PC-9 (cell line): ENCODE measurements around the gene NT5C1A. TPM values are rescaled to one million over a fixed set of nuclear protein-coding genes. Genes with fewer than 3 reads are reported as not detected.

Experiments
- BruUV-seq: library from RNA; stranded (reverse); fragments of 400-500 nt; replicated peaks from 2 replicates; lab custom pipeline; 2021; lab: Mats Ljungman, UMichigan
- CTCF ChIA-PET: fragments of 300-600 bp; sonication (Branson Sonifier 250); formaldehyde crosslinking; loops from one replicate; lab custom pipeline; 2022; ENCODE audit warnings: antibody characterized with exemption; lab: Charles Lee
- POLR2A ChIA-PET: fragments of 300-600 bp; sonication (Branson Sonifier 250); formaldehyde crosslinking; loops from one replicate; lab custom pipeline; 2022; ENCODE audit warnings: antibody characterized with exemption; ENCODE audit not compliant: unreplicated experiment; lab: Charles Lee
- DNase-seq, 2 experiments: peaks; one replicate each; pipeline versions ENCODE4 v3.0.0 to v3.0.0-alpha.2; 2015 to 2022; ENCODE audit warnings: mixed read lengths in 1 of 2
- H2AFZ ChIP-seq: fragments of 200-600 bp; sonication (generic); 2 replicates; pipeline ENCODE4 v1.8.1; 2017; ENCODE audit warnings: antibody characterized with exemption
- H3F3A ChIP-seq: fragments of 200-600 bp; sonication (generic); 2 replicates; pipeline ENCODE4 v1.8.1; 2017; ENCODE audit warnings: antibody characterized with exemption, mild to moderate bottlenecking, low read depth; ENCODE audit not compliant: insufficient read depth
- H3K27ac ChIP-seq: fragments of 200-600 bp; sonication (generic); 2 replicates; pipeline ENCODE4 v1.6.1; 2016; ENCODE audit warnings: mixed run types
- H3K27me3 ChIP-seq: fragments of 200-600 bp; sonication (generic); 2 replicates; pipeline ENCODE4 v1.6.1; 2016; ENCODE audit warnings: low read depth, mixed run types; ENCODE audit not compliant: insufficient read depth
- H3K36me3 ChIP-seq: fragments of 200-600 bp; sonication (generic); 2 replicates; pipeline ENCODE4 v1.6.1; 2016; ENCODE audit warnings: low read depth, mixed run types
- H3K4me1 ChIP-seq: fragments of 200-600 bp; sonication (generic); replicated peaks from 2 replicates; pipeline ENCODE4 v1.6.1; 2016; ENCODE audit warnings: mixed run types; ENCODE audit not compliant: insufficient read depth
- H3K4me2 ChIP-seq: fragments of 200-600 bp; sonication (generic); 2 replicates; pipeline ENCODE4 v1.6.1; 2017; ENCODE audit warnings: mixed run types
- H3K4me3 ChIP-seq: fragments of 200-600 bp; sonication (generic); 2 replicates; pipeline ENCODE4 v1.6.1; 2016; ENCODE audit warnings: mixed run types
- H3K79me2 ChIP-seq: fragments of 200-600 bp; sonication (generic); 2 replicates; pipeline ENCODE4 v1.6.1; 2017; ENCODE audit warnings: low read depth, mixed run types
- H3K9me2 ChIP-seq: fragments of 200-600 bp; sonication (generic); 2 replicates; pipeline ENCODE4 v1.8.1; 2017; ENCODE audit warnings: mild to moderate bottlenecking; ENCODE audit not compliant: insufficient read depth
- H3K9me3 ChIP-seq: fragments of 200-600 bp; sonication (generic); 2 replicates; pipeline ENCODE4 v1.8.1; 2016; ENCODE audit warnings: low read depth; ENCODE audit not compliant: insufficient read depth
- H4K20me1 ChIP-seq: fragments of 200-600 bp; sonication (generic); 2 replicates; pipeline ENCODE4 v1.8.1; 2017; ENCODE audit not compliant: insufficient read depth
- EZH2 ChIP-seq: fragments of 200-600 bp; sonication (generic); IDR thresholded peaks from 2 replicates; pipeline ENCODE4 v1.8.0; 2017; ENCODE audit warnings: antibody characterized with exemption, low read depth
- intact Hi-C: fragments of 100-400 bp; cut with micrococcal nuclease; formaldehyde crosslinking; loops from one replicate; pipeline ENCODE4 v1.10.0; 2022; ENCODE audit not compliant: unreplicated experiment
- total RNA-seq: library from RNA; stranded (reverse); gene quantifications from 2 replicates; pipeline ENCODE4 v1.2.3, GENCODE V29; 2021
- TF ChIP-seq, protein P1 (sequence below): fragments of 200-600 bp; sonication (generic); conservative IDR thresholded peaks from 2 replicates; pipeline ENCODE4 v1.6.1; 2017; ENCODE audit warnings: mixed run types, antibody characterized with exemption, mild to moderate bottlenecking, moderate library complexity

The NT5C1A gene
- total RNA-seq, 1 experiment from 2014 or later, result not detected

DNA sequence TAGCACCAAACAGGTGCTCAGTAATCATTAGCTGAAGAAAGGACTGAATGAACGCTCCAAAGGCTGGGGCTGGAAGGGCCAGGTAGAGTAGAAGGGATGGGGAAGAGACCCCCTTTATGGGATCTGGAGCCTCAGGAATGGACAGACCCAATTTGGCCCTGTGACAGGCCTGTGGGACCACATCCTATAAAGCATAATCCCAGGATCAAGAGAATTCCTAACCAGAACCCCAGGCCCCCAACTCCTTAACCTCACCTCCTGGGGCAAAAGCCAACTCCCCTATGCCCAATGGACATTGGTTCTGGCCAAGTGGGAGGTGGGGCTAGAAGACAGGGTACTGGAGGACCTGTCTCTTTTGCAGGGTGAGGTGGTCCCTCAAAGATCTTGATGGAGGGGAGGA lies 10.1 kb upstream of the NT5C1A start:
- Histone ChIP-seq H3K79me2 (no peaks in the 10 kb centered on the region), H3K27me3 (no peaks in the 10 kb centered on the region), H3K27ac (no peak overlapping the region), H4K20me1 (no peaks in the 10 kb centered on the region), H3K4me2 (no peak overlapping the region), H3K36me3 (no peaks in the 10 kb centered on the region), H2AFZ (no peak overlapping the region), H3K9me2 (no peaks in the 10 kb centered on the region), H3K4me3 (no peak overlapping the region), H3K4me1 (peaks cover 5% of the 10 kb centered on the region), H3F3A (no peaks in the 10 kb centered on the region), H3K9me3 (no peaks in the 10 kb centered on the region)
- ChIA-PET POLR2A (interaction anchor here (0.6 kb wide), 2 partner anchors 13 to 145 kb away, joined by 3 to 8 read pairs; no protein-coding TSS in a partner anchor), CTCF (interaction anchor here (1.0 kb wide), 1 partner anchor 9 kb away, joined by 3 read pairs; the partner anchor contains the start of gene HPCAL4)
- TF ChIP-seq, protein P1, sequence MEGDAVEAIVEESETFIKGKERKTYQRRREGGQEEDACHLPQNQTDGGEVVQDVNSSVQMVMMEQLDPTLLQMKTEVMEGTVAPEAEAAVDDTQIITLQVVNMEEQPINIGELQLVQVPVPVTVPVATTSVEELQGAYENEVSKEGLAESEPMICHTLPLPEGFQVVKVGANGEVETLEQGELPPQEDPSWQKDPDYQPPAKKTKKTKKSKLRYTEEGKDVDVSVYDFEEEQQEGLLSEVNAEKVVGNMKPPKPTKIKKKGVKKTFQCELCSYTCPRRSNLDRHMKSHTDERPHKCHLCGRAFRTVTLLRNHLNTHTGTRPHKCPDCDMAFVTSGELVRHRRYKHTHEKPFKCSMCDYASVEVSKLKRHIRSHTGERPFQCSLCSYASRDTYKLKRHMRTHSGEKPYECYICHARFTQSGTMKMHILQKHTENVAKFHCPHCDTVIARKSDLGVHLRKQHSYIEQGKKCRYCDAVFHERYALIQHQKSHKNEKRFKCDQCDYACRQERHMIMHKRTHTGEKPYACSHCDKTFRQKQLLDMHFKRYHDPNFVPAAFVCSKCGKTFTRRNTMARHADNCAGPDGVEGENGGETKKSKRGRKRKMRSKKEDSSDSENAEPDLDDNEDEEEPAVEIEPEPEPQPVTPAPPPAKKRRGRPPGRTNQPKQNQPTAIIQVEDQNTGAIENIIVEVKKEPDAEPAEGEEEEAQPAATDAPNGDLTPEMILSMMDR, result no peak
- no peak for TF ChIP-seq EZH2
- no peak for DNase-seq
- intact Hi-C loops, result no loop called here
- BruUV-seq, result no TSS peak

GRCh38 chr1:39681294-39681693 lies 9.4 kb upstream of the NT5C1A start:
- Histone ChIP-seq H4K20me1 (no peaks in the 10 kb centered on the region), H3K36me3 (no peaks in the 10 kb centered on the region), H3F3A (no peaks in the 10 kb centered on the region), H3K4me1 (peaks cover 12% of the 10 kb centered on the region), H3K9me3 (no peaks in the 10 kb centered on the region), H3K4me3 (no peak overlapping the region), H3K27ac (no peak overlapping the region), H2AFZ (no peak overlapping the region), H3K27me3 (no peaks in the 10 kb centered on the region), H3K79me2 (no peaks in the 10 kb centered on the region), H3K9me2 (no peaks in the 10 kb centered on the region), H3K4me2 (no peak overlapping the region)
- DNase-seq, result no peak
- TF ChIP-seq EZH2, result no peak
- TF ChIP-seq, protein P1, result no peak
- no TSS peak for BruUV-seq
- intact Hi-C loops, result no loop called here
- POLR2A ChIA-PET, result interaction anchor here (0.6 kb wide), 1 partner anchor 146 kb away, joined by 3 read pairs; no protein-coding TSS in a partner anchor
- CTCF ChIA-PET, result interaction anchor here (1.0 kb wide), 1 partner anchor 10 kb away, joined by 3 read pairs; the partner anchor contains the start of gene HPCAL4

GRCh38 chr1:39680751-39681150 lies 8.8 kb upstream of the NT5C1A start:
- peaks cover 13% of the 10 kb centered on the region for H3K4me1 ChIP-seq
- no peaks in the 10 kb centered on the region for H4K20me1 ChIP-seq
- DNase-seq, result no peak
- H3K4me2 ChIP-seq, result no peak overlapping the region
- intact Hi-C loops, result no loop called here
- H3K27me3 ChIP-seq, result no peaks in the 10 kb centered on the region
- no peaks in the 10 kb centered on the region for H3K36me3 ChIP-seq
- no TSS peak for BruUV-seq
- CTCF ChIA-PET, result interaction anchor here (0.6 to 1.0 kb wide), 2 partner anchors 10 to 58 kb away, joined by 3 to 5 read pairs; partner anchors contain the start of genes HPCAL4 and PPIE
- H3F3A ChIP-seq, result no peaks in the 10 kb centered on the region
- POLR2A ChIA-PET, result no interaction called here
- H3K79me2 ChIP-seq, result no peaks in the 10 kb centered on the region
- no peak for TF ChIP-seq EZH2
- TF ChIP-seq, protein P1, result no peak
- H3K9me2 ChIP-seq, result no peaks in the 10 kb centered on the region
- no peak overlapping the region for H2AFZ ChIP-seq
- H3K4me3 ChIP-seq, result no peak overlapping the region
- no peak overlapping the region for H3K27ac ChIP-seq
- no peaks in the 10 kb centered on the region for H3K9me3 ChIP-seq
